Activated T-helper 17 cell treated with anti-CD3 and anti-CD28 coated beads, Interleukin-2, amount 50 U/mL, for 72 hours (primary cell): ENCODE data around the gene TBC1D9B. TPM values are rescaled to one million over a fixed set of nuclear protein-coding genes. Genes with fewer than 3 reads are reported as not detected.

Experiments used
- ATAC-seq: fragments of 150-1000 bp; cut with Tn5 transposase; replicated peaks from 2 replicates; pipeline ENCODE4 v1.10.0; 2021; ENCODE audit warnings: mild to moderate bottlenecking, moderate library complexity
- H3K27ac Mint-ChIP-seq: one replicate; pipeline ENCODE4 v1.8.0; 2022; ENCODE audit warnings: mixed read lengths
- H3K27me3 Mint-ChIP-seq: one replicate; pipeline ENCODE4 v1.8.0; 2022; ENCODE audit warnings: mixed read lengths
- H3K36me3 Mint-ChIP-seq: one replicate; pipeline ENCODE4 v1.8.0; 2022; ENCODE audit warnings: low read depth, mild to moderate bottlenecking, mixed read lengths
- H3K4me1 Mint-ChIP-seq: one replicate; pipeline ENCODE4 v1.8.0; 2022; ENCODE audit warnings: mixed read lengths
- H3K4me3 Mint-ChIP-seq: one replicate; pipeline ENCODE4 v1.8.0; 2022; ENCODE audit warnings: mild to moderate bottlenecking, mixed read lengths
- H3K9me3 Mint-ChIP-seq: one replicate; pipeline ENCODE4 v1.8.0; 2022; ENCODE audit warnings: mixed read lengths
- total RNA-seq, 2 donors: library from RNA; stranded (reverse); gene quantifications; one replicate each; pipeline ENCODE4 v1.2.3, GENCODE V29; 2022

TBC1D9B gene
- total RNA-seq, 2 donors from 2014 or later: 96.5 to 116 TPM

DNA sequence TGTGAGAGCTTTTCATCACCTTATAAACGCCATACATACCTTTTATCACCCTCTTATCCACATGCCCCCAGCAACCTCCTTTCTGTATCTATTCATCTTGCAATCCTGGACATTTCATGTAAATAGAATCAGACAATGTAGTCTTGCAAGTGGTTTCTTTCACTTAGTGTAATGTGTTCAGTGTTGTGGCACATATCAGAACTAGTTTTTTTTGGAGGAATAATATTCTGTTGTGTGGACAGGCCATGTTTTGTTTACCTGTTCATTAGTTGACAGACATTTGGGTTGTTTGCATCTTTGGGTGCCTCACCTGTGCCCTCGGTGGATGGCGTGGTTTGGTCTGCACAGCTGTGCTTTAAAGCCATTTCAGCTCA lies 85.7 kb downstream of the TBC1D9B start:
- Mint-ChIP-seq H3K27ac (peak overlapping the region; percentile 92), H3K4me1 (peaks cover 16% of the 10 kb centered on the region), H3K36me3 (peaks cover 64% of the 10 kb centered on the region), H3K27me3 (no peaks in the 10 kb centered on the region), H3K4me3 (peak overlapping the region; percentile 87), H3K9me3 (no peaks in the 10 kb centered on the region)
- no peak for ATAC-seq

DNA sequence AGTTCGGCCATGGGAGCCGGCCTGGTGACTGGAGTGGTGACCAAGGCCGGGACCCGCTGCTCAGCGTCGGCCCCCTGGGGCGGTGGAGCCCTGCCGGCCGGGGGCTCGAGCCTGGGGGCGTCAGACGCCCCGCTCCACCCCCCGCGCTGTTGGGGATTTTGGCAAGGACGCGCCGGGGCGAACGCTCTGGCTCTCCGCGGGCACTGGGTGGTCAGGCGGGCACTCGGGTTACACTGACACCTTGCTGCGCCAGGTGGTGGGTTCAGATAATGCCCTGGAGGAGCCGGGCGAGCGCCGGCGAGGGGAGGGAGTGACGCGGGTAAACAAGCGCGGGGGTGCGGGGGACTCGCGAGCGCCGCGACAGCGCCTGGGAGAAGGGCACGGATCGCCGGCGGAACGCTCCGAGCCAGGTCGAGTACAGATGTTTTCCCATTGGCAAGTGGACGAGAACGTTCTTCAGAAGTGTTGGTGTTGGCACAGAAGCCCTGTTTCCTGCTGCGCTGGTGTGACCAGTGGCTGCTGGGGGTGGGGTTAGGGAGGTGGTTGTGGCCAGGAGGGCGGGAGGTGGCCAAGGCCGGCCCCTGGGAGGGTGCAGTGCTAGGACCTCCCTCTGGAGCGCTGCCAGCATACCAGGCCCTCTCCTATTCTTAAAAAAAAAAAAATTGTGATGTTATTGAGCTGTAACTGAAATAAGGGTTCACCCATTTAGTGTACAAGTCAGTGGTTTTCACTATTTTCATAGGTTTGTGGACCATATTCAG lies 86.2 kb downstream of the TBC1D9B start:
- peak overlapping the region; percentile 87 for H3K4me3 Mint-ChIP-seq
- peaks cover 16% of the 10 kb centered on the region for H3K4me1 Mint-ChIP-seq
- H3K9me3 Mint-ChIP-seq: no peaks in the 10 kb centered on the region
- ATAC-seq: peak; percentile 64
- peak overlapping the region; percentile 92 for H3K27ac Mint-ChIP-seq
- peaks cover 58% of the 10 kb centered on the region for H3K36me3 Mint-ChIP-seq
- no peaks in the 10 kb centered on the region for H3K27me3 Mint-ChIP-seq

DNA sequence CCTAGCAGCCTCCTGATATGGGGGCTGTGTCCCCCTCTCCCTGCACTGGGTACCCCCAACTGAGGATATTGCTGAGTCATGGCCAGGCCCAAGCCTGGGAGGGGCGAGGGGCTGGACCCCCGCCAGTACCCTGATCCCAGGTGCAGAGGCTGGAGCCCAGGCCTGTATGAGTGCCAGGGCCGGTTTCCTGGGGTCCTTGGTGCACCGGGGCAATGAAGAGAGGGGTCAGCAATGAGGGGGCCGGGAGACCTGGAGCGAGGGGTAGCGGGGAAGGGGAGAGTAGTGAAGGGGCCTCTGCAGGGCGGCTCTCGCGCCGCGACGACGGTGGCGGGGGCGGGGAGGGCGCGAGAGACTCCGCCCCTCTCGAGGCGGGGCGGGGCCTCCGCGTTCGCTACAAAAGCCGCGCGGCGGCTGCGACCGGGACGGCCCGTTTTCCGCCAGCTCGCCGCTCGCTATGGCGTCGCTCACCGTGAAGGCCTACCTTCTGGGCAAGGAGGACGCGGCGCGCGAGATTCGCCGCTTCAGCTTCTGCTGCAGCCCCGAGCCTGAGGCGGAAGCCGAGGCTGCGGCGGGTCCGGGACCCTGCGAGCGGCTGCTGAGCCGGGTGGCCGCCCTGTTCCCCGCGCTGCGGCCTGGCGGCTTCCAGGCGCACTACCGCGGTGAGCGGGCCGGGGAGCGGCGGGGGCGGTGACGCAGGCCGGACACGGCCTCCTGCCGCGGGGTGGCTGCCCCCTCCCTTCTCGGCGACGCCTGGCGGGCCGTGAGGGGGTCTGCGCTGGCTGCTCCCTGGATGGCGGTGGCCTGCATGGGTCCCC lies 87.0 kb downstream of the TBC1D9B start, which contains the start of gene SQSTM1:
TSS of gene SQSTM1 (plus strand) at position 423 of the 815 bp plus-strand sequence. CDS start at position 455, 32 bp downstream.
- H3K36me3 Mint-ChIP-seq: peaks cover 53% of the 10 kb centered on the region
- ATAC-seq: peak; percentile 53
- no peaks in the 10 kb centered on the region for H3K9me3 Mint-ChIP-seq
- H3K4me3 Mint-ChIP-seq: peak within 1 kb of the TSS; percentile 87
- peak within 1 kb of the TSS; percentile 92 for H3K27ac Mint-ChIP-seq
- no peaks in the 10 kb centered on the region for H3K27me3 Mint-ChIP-seq
- H3K4me1 Mint-ChIP-seq: peaks cover 18% of the 10 kb centered on the region

DNA sequence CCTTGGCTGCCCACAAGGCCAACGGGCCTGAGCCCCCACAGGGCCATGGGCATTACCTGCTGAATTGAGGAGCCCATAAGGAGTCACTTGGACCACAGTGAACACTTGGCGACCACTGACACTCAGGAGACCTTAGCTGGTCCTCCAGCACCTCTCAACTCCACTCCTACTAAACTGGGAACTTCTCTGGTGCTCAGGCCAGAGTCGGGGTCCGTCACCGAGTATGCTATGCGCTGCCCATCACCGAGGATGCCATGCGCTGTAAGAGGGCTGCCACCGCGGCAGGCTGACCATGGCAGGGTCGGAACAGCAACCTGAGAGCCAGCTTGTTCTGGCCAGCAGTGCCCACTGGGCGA lies 87.6 kb downstream of the TBC1D9B start:
- Mint-ChIP-seq H3K9me3 (no peaks in the 10 kb centered on the region), H3K4me1 (peaks cover 20% of the 10 kb centered on the region), H3K27me3 (no peaks in the 10 kb centered on the region), H3K36me3 (peaks cover 50% of the 10 kb centered on the region), H3K27ac (peak overlapping the region; percentile 61), H3K4me3 (peak overlapping the region; percentile 87)
- ATAC-seq: no peak

DNA sequence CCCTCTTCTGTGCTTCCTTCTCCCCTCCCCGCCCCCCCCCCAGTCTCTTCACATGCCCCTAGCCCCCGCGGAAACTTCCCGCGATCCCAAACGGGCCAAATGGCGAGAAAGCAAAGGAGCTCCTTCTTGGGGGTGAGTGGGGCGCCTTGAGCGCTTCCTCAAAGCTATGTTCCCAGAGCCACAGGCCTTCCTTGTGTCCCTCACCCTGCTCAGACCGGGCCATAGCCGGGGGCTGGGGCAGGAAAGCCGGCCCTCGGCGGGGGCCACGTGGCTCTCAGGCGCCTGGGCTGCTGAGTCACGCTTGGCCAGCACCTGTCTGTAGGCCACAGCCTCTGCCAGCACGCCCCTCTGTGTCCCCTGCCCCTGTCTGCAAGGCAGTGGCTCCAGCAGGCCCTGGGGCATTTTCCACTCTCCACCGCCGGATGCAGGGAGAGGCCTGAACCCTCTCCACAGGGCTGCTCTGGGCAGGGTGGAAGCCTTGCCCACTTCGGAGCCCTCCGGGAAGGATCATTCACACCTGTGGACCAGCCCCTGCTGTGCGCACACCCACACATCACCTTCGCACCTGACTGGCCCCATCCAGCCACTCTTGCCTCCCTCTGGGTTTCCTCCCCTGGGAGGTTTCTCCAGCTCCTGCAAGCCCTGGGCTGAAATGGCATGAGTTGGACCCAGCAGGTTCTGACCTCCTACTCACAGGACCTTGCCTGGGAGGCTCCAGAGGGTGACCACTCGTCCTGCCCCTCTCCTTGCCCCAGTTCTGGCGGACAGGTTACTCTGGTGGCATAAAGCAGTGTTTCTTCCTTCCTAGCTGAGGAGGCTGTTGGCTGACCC lies 88.2 kb downstream of the TBC1D9B start:
- peaks cover 17% of the 10 kb centered on the region for H3K4me1 Mint-ChIP-seq
- ATAC-seq: peak; percentile 47
- peak overlapping the region; percentile 87 for H3K4me3 Mint-ChIP-seq
- H3K36me3 Mint-ChIP-seq: peaks cover 44% of the 10 kb centered on the region
- H3K27me3 Mint-ChIP-seq: no peaks in the 10 kb centered on the region
- no peaks in the 10 kb centered on the region for H3K9me3 Mint-ChIP-seq
- peak overlapping the region; percentile 61 for H3K27ac Mint-ChIP-seq

DNA sequence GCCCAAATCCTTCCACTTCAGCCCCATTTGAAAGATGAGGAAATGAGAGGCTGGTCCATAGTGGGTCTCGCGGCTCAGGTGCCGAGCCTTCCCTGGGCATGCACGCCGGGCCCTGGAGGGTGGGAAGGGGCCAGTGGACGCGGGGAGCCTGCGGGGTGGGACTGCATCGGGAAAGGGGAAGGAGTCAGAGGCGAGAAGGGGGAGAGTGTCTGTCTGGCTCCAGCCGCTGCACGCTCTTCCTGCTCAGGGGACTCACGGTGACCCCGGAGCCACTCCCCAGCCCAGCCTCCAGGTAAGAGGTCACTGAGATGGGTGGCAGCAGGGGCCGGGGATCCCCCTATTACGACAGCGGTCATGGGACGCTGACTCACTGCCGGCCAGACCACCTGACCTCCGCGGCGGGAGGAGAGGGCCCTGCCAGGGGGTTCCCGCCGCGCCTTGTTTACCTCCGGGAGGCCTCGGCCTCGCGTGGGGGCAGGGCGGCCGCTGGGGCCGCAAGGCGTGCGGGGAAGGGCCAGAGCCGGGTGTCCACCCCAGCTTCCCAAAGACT lies 88.9 kb downstream of the TBC1D9B start:
- Mint-ChIP-seq H3K36me3 (peaks cover 39% of the 10 kb centered on the region), H3K9me3 (no peaks in the 10 kb centered on the region), H3K27ac (peak overlapping the region; percentile 61), H3K4me3 (peak overlapping the region; percentile 87), H3K27me3 (no peaks in the 10 kb centered on the region), H3K4me1 (peaks cover 16% of the 10 kb centered on the region)
- ATAC-seq: peak; percentile 86

DNA sequence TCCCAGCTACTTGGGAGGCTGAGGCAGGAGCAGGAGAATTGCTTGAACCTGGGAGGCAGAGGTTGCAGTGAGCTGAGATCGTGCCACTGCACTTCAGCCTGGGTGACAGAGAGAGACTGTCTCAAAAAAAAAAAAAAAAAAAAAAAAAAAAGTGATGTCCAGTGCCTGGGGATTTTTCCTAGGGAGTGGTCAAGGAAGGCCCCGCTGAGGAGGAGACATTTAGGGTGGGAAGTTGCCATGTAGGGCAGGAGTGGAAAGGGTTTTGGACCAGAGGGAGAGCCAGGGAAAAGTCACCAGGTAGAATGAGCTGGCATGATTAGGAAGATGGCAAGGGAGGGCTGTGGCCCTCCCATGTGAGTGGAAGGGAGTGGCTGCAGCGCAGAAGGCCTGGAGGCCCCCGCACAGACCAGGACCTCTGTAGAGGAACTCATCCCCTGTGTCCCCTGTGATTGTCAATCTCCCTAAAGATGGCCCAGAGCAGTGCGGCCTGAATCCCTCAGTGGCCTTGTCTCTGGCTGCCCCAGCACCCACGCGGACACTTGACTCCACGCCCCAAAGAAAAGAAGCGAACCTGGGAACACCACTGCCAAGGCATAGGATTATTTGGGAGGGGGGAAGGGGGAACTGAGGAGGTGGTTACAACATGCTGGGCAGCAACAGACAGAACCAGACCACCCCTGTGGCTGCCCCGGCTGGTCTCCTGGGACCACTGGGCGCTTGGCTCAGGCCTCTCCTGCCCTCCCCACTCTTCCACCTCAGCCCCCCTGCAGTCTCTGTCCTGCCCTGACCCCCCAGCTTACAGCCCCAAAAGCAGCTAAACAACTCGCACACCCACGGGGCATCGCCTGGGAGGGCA lies 89.6 kb downstream of the TBC1D9B start:
- Mint-ChIP-seq H3K27me3 (no peaks in the 10 kb centered on the region), H3K9me3 (no peaks in the 10 kb centered on the region), H3K4me3 (peak overlapping the region; percentile 87), H3K4me1 (peaks cover 16% of the 10 kb centered on the region), H3K36me3 (peaks cover 39% of the 10 kb centered on the region), H3K27ac (peak overlapping the region; percentile 61)
- ATAC-seq: no peak

DNA sequence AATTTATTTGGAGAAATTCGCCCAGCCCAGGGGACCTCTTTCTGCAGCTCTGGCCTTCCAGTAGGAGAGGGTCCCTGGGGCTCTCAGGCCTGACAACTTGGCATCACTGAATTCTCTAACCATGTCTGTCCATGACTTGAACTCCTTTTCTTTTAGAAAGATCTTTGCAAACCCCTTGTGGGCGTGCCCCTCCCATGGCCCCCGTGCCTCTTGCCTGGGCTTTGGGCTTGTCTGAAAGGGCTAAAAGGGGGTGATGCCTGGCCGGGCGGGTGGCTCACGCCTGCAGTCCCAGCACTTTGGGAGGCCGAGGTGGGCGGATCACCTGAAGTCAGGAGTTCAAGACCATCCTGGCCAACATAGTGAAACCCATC lies 90.2 kb downstream of the TBC1D9B start:
- Mint-ChIP-seq H3K27ac (no peak overlapping the region), H3K9me3 (no peaks in the 10 kb centered on the region), H3K4me1 (peaks cover 16% of the 10 kb centered on the region), H3K27me3 (no peaks in the 10 kb centered on the region), H3K36me3 (peaks cover 39% of the 10 kb centered on the region), H3K4me3 (peak overlapping the region; percentile 87)
- no peak for ATAC-seq

DNA sequence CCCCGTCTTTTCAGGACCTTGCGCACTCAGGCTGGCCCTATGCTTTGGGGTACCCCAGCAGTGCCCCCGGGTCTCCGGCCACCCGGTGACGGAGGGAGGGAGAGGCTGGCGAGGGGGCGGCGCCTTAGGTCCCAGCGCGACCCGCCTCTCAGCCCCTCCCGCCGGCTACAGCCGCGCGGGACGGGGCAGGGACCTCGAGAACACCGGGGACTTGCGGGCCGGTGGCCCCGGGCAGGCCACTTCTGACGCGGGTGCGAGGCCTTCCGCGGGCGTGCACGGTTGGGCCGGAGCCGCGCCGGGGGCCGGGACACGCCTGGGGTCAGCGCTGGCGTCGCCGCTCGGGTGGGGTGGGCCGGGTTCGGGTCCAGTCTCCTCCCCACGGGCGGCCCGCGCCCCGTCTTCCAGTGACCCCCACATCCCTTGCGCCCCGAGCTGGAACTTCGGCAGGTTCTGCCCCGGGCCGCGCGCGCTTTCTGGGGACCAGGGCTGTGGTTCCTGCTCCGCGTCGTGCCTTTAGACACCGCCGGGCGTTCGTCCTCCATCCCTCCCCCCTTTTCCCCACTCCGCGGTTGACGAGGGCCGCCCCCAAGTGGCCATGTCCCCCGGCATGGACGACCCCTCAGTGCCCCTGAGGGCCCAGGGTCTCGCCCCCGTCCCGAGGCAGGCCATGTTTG lies 90.8 kb downstream of the TBC1D9B start:
- Mint-ChIP-seq H3K27me3 (no peaks in the 10 kb centered on the region), H3K27ac (no peak overlapping the region), H3K4me1 (peaks cover 11% of the 10 kb centered on the region), H3K4me3 (peak overlapping the region; percentile 87), H3K9me3 (no peaks in the 10 kb centered on the region), H3K36me3 (peaks cover 39% of the 10 kb centered on the region)
- ATAC-seq: no peak

DNA sequence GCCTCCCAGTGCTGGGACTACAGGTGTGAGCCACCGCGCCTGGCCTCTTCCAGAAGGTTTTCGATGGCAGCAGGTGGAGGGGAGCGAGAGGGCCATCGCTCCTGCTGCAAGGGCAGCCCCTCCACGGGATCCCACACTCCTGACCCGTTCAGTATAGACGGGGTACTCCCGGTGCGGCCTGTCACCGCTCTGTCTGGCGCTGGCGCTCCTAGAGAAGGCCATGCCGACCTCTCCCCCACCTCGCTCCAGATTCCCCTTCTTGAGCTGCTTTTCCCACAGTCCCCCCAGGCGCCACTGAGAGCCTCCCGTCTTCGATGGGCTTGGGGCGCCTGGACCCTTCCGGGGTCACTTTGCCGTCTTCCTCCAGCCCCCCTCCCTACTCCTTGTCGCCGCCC lies 91.3 kb downstream of the TBC1D9B start:
- H3K36me3 Mint-ChIP-seq: peaks cover 39% of the 10 kb centered on the region
- no peak overlapping the region for H3K4me3 Mint-ChIP-seq
- no peak for ATAC-seq
- H3K9me3 Mint-ChIP-seq: no peaks in the 10 kb centered on the region
- H3K27ac Mint-ChIP-seq: no peak overlapping the region
- no peaks in the 10 kb centered on the region for H3K27me3 Mint-ChIP-seq
- peaks cover 9% of the 10 kb centered on the region for H3K4me1 Mint-ChIP-seq

DNA sequence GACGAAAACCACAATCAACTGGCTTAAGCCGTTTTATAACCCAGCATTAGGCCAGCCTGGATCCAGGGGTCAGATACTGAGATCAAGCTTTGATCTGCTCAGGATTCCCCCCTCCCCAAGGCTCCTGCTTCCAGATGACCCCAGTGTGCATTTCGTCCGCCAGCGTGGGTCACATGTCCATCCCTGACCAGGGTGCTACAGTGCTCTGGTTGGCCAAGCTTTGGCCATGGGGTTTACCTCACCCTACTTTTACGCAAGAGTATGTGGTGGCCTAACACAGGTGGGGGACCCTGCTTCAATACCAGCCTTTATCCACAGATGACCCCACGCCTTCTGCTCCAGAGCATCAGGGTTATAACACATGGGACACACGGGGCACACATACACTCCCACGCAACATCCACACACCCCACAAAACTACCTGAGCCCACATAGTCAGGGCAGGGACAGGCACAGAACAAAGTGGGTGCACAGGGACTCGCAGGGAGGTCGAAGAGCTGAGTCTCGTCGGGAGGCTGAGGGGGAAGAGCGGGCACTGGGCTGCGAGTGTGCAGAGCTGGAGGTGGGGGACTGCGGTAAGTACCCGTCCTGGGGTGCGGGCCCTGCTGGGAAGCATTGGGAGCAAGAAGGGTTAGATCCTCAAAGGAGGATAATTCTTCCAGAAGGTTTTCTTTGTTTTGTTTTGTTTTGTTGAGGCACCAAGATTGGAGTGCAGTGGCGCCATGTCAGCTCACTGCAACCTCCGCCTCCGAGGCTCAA lies 92.0 kb downstream of the TBC1D9B start:
- H3K4me1 Mint-ChIP-seq: peaks cover 9% of the 10 kb centered on the region
- H3K4me3 Mint-ChIP-seq: no peak overlapping the region
- H3K27ac Mint-ChIP-seq: no peak overlapping the region
- H3K9me3 Mint-ChIP-seq: no peaks in the 10 kb centered on the region
- H3K36me3 Mint-ChIP-seq: peaks cover 40% of the 10 kb centered on the region
- no peak for ATAC-seq
- no peaks in the 10 kb centered on the region for H3K27me3 Mint-ChIP-seq

DNA sequence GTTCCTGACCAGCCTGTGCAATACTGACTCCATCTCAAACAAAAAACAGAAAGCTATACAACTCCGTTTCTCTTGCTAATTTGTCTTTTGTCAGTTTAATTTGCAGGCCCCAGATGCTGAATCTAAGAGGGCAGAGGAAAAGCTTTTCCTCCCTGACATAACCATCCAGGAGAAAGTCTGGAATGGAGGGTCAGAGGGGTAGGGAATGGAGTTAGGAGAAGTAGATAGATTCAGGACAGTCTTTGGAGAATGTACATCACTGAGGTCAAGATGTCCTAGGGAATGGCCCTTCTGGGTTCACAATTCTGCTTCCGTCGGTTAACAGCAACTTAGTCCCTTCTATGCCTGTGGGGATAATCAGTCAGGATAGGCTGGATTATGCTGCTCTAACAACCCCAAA lies 93.6 kb downstream of the TBC1D9B start:
- Mint-ChIP-seq H3K36me3 (peaks cover 34% of the 10 kb centered on the region), H3K4me1 (peaks cover 4% of the 10 kb centered on the region), H3K27me3 (no peaks in the 10 kb centered on the region), H3K9me3 (no peaks in the 10 kb centered on the region), H3K4me3 (no peak overlapping the region), H3K27ac (no peak overlapping the region)
- ATAC-seq: no peak
